GM18520 (cell line): ENCODE results near the gene GNAI3.
A peak's percentile ranks its signal among the peaks of the same experiment; 100 is the strongest.

ENCODE experiments used
- ATAC-seq: cut with Tn5 transposase; IDR thresholded peaks from one replicate; pipeline ENCODE4 v1.9.1; 2021; ENCODE audit not compliant: unreplicated experiment

Gene GNAI3

GRCh38 chr1:109592916-109593315, 44.5 kb downstream of the GNAI3 start:
- no peak for ATAC-seq

- no peak for ATAC-seq
These were observed 47.1 kb downstream of the GNAI3 start for GRCh38 chr1:109595531-109595930.

- ATAC-seq: no peak
These were observed 49.7 kb downstream of the GNAI3 start for GRCh38 chr1:109598156-109598555.

GRCh38 chr1:109598655-109599054, 50.2 kb downstream of the GNAI3 start:
- no peak for ATAC-seq

- ATAC-seq: no peak
These were observed 54.8 kb downstream of the GNAI3 start for GRCh38 chr1:109603229-109603628.

GRCh38 chr1:109605381-109605780, 57.0 kb downstream of the GNAI3 start:
- no peak for ATAC-seq

- no peak for ATAC-seq
These were observed 61.5 kb downstream of the GNAI3 start for GRCh38 chr1:109609881-109610280.

GRCh38 chr1:109610609-109611307, 62.3 kb downstream of the GNAI3 start:
- ATAC-seq: no peak

GRCh38 chr1:109611308-109611990, 63.0 kb downstream of the GNAI3 start:
- no peak for ATAC-seq

GRCh38 chr1:109613361-109614147, 65.1 kb downstream of the GNAI3 start:
- ATAC-seq: no peak

- ATAC-seq: no peak
These were observed 67.5 kb downstream of the GNAI3 start for GRCh38 chr1:109615879-109616278.

GRCh38 chr1:109616391-109616790, 68.0 kb downstream of the GNAI3 start:
- no peak for ATAC-seq

- ATAC-seq: no peak
These were observed 68.9 kb downstream of the GNAI3 start for GRCh38 chr1:109617291-109617801.

GRCh38 chr1:109618661-109619575, 70.5 kb downstream of the GNAI3 start:
- no peak for ATAC-seq

GRCh38 chr1:109619576-109620400, 71.4 kb downstream of the GNAI3 start, which contains the start of the genes AMPD2 and GNAT2:
Gene AMPD2 (plus strand): TSS chr1:109619837. CDS start chr1:109621176, 1,339 bp downstream.
Gene GNAT2 (minus strand): TSS chr1:109619616. CDS start chr1:109612870, 6,746 bp downstream.
- ATAC-seq: no peak

GRCh38 chr1:109620401-109620791, 72.0 kb downstream of the GNAI3 start:
- ATAC-seq: no peak

- ATAC-seq: peak; percentile 68
These were observed 72.4 kb downstream of the GNAI3 start for GRCh38 chr1:109620841-109621286.

GRCh38 chr1:109621379-109622136, 73.1 kb downstream of the GNAI3 start:
- no peak for ATAC-seq
